ENCODE results near the gene ZNF451.
A peak's percentile ranks its signal among the peaks of the same experiment; 100 is the strongest.

The ZNF451 gene

GRCh38 chr6:57158658-57159057 lies 68.7 kb downstream of the ZNF451 start:
- DNase-seq: no peak

- DNase-seq: no peak
Observed at GRCh38 chr6:57159127-57159526, 69.1 kb downstream of the ZNF451 start.

- DNase-seq: no peak
Observed at GRCh38 chr6:57162028-57162427, 72.0 kb downstream of the ZNF451 start.

- no peak for DNase-seq
Observed at GRCh38 chr6:57162516-57162915, 72.5 kb downstream of the ZNF451 start.

- DNase-seq: no peak
Observed at GRCh38 chr6:57163956-57164355, 74.0 kb downstream of the ZNF451 start.

- DNase-seq: no peak
Observed at GRCh38 chr6:57165080-57165479, 75.1 kb downstream of the ZNF451 start.

GRCh38 chr6:57172136-57173055 lies 82.4 kb downstream of the ZNF451 start, which contains the start of gene BAG2:
Gene BAG2, plus strand, starts transcription at chr6:57172326. Its CDS starts 372 bp downstream, at chr6:57172698.
- DNase-seq: peak; percentile 75 to 87 (median 82)

GRCh38 chr6:57173056-57173885 lies 83.3 kb downstream of the ZNF451 start:
- peak in 4 of 6 experiments; percentile 3 to 56 (median 34) for DNase-seq

GRCh38 chr6:57173886-57174510 lies 84.0 kb downstream of the ZNF451 start:
- no peak for DNase-seq

- no peak for DNase-seq
Observed at GRCh38 chr6:57174511-57174907, 84.5 kb downstream of the ZNF451 start.

- no peak for DNase-seq
Observed at GRCh38 chr6:57177545-57178265, 87.7 kb downstream of the ZNF451 start.

- no peak for DNase-seq
Observed at GRCh38 chr6:57180596-57180995, 90.6 kb downstream of the ZNF451 start.

GRCh38 chr6:57182017-57182432 lies 92.0 kb downstream of the ZNF451 start:
- no peak for DNase-seq

GRCh38 chr6:57183336-57183735 lies 93.3 kb downstream of the ZNF451 start:
- no peak for DNase-seq

GRCh38 chr6:57190140-57190539 lies 100.2 kb downstream of the ZNF451 start:
- peak in 2 of 6 experiments; percentile 5 to 12 for DNase-seq

GRCh38 chr6:57193177-57193576 lies 103.2 kb downstream of the ZNF451 start:
- no peak for DNase-seq

- DNase-seq: no peak
Observed at GRCh38 chr6:57195457-57195856, 105.5 kb downstream of the ZNF451 start.

- DNase-seq: no peak
Observed at GRCh38 chr6:57198926-57199636, 109.1 kb downstream of the ZNF451 start.

GRCh38 chr6:57201718-57202117 lies 111.7 kb downstream of the ZNF451 start:
- no peak for DNase-seq

- DNase-seq: no peak
Observed at GRCh38 chr6:57205550-57206328, 115.8 kb downstream of the ZNF451 start.

- no peak for DNase-seq
Observed at GRCh38 chr6:57207141-57207540, 117.2 kb downstream of the ZNF451 start.

Measured in stimulated activated naive CD4-positive, alpha-beta T cell (primary cell).